ENCODE measurements around the gene AAGAB. TPM values are rescaled to one million over a fixed set of nuclear protein-coding genes. Genes with fewer than 3 reads are reported as not detected.
"Not testable (repeated sequence)": the region's sequence is repeated elsewhere in the genome, so short reads cannot be mapped to it uniquely, and the experiment has no call there.

AAGAB gene
- total RNA-seq (10 to 100 TPM; 42.6 to 47.6 TPM), polyA plus RNA-seq (ENCODE audit: insufficient read length in 2 of 2) (10 to 100 TPM; 40.9 to 43.2 TPM)
- long read RNA-seq, donor 1, transcript AAGAB-201 (10 exons, 2,841 nt), result major isoform, 8 of 10 reads
- long read RNA-seq, donor 1, partial matches to known transcripts, result 0 of 10 reads
- long read RNA-seq, donor 1, other reads (novel, unspliced or antisense), result 0 of 10 reads
- long read RNA-seq, donor 2, result 0 reads
- long read RNA-seq, donor 3, partial matches to known transcripts, result 0 of 2 reads
- long read RNA-seq, donor 3, other reads (novel, unspliced or antisense), result 0 of 2 reads
- long read RNA-seq, donor 4, transcript AAGAB-201 (10 exons, 2,841 nt), result major isoform, 8 of 9 reads
- long read RNA-seq, donor 4, partial matches to known transcripts, result 0 of 9 reads
- long read RNA-seq, donor 4, other reads (novel, unspliced or antisense), result 0 of 9 reads

DNA sequence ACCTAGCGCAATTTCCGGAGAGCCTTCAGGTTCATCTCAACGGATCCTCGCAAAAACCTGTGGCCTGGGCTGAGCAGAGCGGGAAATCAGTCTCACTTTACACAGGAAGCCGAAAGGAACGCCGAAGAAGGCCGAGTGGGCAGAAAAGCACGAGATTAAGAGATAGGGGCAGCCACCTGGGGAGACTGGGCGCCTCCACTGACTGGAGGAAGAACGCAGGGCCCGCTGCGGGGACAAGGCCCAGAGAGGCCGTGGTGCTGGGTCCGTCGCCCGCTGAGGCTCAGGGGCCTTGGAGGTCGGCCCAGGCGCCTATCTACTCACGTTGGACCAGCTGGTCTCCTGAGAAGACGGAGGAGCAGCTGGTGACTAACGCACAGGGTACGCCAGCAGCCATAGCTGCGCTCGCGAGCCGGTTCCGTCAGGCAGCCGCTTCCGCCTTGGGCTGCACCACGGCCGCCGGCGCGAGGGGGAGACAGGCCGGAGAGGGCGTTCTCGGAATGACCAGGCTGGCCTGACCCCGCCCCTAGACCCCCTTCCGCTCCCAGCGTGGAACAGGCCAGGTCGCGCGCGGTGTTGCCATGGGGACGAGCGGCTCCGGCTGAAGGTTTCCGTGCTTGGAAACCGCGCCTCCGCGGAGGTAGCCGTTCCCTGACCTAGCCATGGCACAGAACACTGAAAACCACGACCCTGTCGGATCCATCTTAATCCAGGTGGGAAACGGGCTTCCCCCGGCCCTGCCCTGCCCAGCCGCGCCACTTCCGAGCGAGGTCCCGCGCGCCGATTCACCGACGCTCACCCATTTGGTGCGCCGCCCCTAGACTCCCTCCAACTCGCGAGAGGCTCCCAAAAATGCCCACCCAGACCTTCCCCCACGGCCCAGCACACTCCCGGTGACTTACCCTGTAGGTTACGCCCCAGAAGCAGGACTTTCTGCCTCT lies at the start of gene AAGAB, which contains the start of gene IQCH:
Gene AAGAB (minus strand): TSS at position 424 of the 938 bp plus-strand sequence. CDS start 30 bp downstream, at position 394.
Gene IQCH (plus strand): TSS at position 549 of the 938 bp plus-strand sequence. CDS start 111 bp downstream, at position 660.
- DNase-seq (ENCODE audit: low read depth in 4 of 6, low spot score in 6 of 6), result peak; percentile 88 to 98 (median 92)
- Histone ChIP-seq H3K4me1 (ENCODE audit: control insufficient read depth, insufficient read depth, low read length) (peaks cover 10% of the 10 kb centered on the region), H3K36me3 (ENCODE audit: control insufficient read depth, insufficient read depth, low read length) (no peaks in the 10 kb centered on the region), H3K27ac (ENCODE audit: low read depth, low read length) (peak within 1 kb of the TSS; percentile 73), H3K9me3 (ENCODE audit: control insufficient read depth, insufficient read depth, low read length) (no peaks in the 10 kb centered on the region), H3K4me3 (ENCODE audit: low read depth, low read length) (peak within 1 kb of the TSS; percentile 93), H3K27me3 (ENCODE audit: control insufficient read depth, insufficient read depth, low read length) (no peaks in the 10 kb centered on the region)
- under 1% methylated on average over 75 of the region's 76 CpGs for WGBS (ENCODE audit: insufficient coverage)

GRCh38 chr15:67303490-67304363 lies 49.3 kb upstream of the AAGAB start:
- peaks cover 3% of the 10 kb centered on the region for H3K4me1 ChIP-seq (ENCODE audit: control insufficient read depth, insufficient read depth, low read length)
- H3K27me3 ChIP-seq (ENCODE audit: control insufficient read depth, insufficient read depth, low read length), result no peaks in the 10 kb centered on the region
- DNase-seq (ENCODE audit: low read depth in 4 of 6, low spot score in 6 of 6), result peak in 2 of 6 donors; percentile 30 to 82
- no peak overlapping the region for H3K4me3 ChIP-seq (ENCODE audit: low read depth, low read length)
- no peaks in the 10 kb centered on the region for H3K36me3 ChIP-seq (ENCODE audit: control insufficient read depth, insufficient read depth, low read length)
- no peaks in the 10 kb centered on the region for H3K9me3 ChIP-seq (ENCODE audit: control insufficient read depth, insufficient read depth, low read length)
- WGBS (ENCODE audit: insufficient coverage), result no CpG with 5 or more reads among the region's 4 CpGs
- no peak overlapping the region for H3K27ac ChIP-seq (ENCODE audit: low read depth, low read length)

DNA sequence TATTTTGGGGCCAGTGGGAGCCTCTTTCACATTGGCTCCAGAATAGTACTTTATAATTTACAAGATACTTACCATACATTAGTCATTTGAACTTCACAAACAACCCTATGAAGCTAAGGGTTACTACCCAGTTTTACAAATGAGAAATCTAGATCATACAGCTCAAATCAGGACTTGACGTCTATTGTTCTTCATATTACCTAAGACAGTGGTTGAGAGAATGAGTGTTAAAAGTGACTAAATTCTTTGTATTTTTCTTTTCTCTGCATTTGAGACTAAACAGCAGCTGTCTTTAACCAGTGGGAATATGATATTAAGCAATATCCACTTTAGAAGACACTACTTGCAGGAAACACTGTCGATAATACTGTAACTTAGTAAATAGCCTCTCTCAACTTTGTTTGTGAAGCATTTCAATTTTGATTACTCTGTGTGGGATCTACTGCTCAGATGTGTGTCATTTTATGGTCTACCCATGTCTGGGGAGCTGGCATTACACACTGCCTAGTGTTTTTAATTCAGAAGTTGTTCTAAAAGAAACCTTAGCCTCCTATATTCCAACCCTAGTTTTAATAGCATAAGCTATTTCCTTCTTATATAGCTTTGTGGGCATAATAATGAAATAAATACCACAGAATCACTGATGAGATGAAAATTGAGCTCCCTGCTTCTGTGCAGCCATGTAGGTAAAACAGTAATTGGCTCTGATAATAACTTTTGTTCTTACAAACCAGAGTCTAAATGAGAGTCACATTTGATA lies 46.0 kb upstream of the AAGAB start:
- no peaks in the 10 kb centered on the region for H3K36me3 ChIP-seq (ENCODE audit: control insufficient read depth, insufficient read depth, low read length)
- no peaks in the 10 kb centered on the region for H3K4me1 ChIP-seq (ENCODE audit: control insufficient read depth, insufficient read depth, low read length)

GRCh38 chr15:67296684-67297083 lies 42.2 kb upstream of the AAGAB start:
- H3K9me3 ChIP-seq (ENCODE audit: control insufficient read depth, insufficient read depth, low read length), result no peaks in the 10 kb centered on the region
- no peak overlapping the region for H3K4me3 ChIP-seq (ENCODE audit: low read depth, low read length)
- DNase-seq (ENCODE audit: low read depth in 4 of 6, low spot score in 6 of 6), result no peak
- no peak overlapping the region for H3K27ac ChIP-seq (ENCODE audit: low read depth, low read length)
- H3K36me3 ChIP-seq (ENCODE audit: control insufficient read depth, insufficient read depth, low read length), result no peaks in the 10 kb centered on the region
- no peaks in the 10 kb centered on the region for H3K4me1 ChIP-seq (ENCODE audit: control insufficient read depth, insufficient read depth, low read length)
- no peaks in the 10 kb centered on the region for H3K27me3 ChIP-seq (ENCODE audit: control insufficient read depth, insufficient read depth, low read length)
- no CpG with 5 or more reads among the region's 1 CpG for WGBS (ENCODE audit: insufficient coverage)

More for the DNA sequence above, 46.0 kb upstream of the AAGAB start:
- peak in 1 of 6 donors; percentile 59 for DNase-seq (ENCODE audit: low read depth in 4 of 6, low spot score in 6 of 6)
- H3K4me3 ChIP-seq (ENCODE audit: low read depth, low read length), result no peak overlapping the region
- H3K9me3 ChIP-seq (ENCODE audit: control insufficient read depth, insufficient read depth, low read length), result no peaks in the 10 kb centered on the region
- WGBS (ENCODE audit: insufficient coverage), result no CpG with 5 or more reads among the region's 2 CpGs
- H3K27ac ChIP-seq (ENCODE audit: low read depth, low read length), result no peak overlapping the region
- H3K27me3 ChIP-seq (ENCODE audit: control insufficient read depth, insufficient read depth, low read length), result no peaks in the 10 kb centered on the region

DNA sequence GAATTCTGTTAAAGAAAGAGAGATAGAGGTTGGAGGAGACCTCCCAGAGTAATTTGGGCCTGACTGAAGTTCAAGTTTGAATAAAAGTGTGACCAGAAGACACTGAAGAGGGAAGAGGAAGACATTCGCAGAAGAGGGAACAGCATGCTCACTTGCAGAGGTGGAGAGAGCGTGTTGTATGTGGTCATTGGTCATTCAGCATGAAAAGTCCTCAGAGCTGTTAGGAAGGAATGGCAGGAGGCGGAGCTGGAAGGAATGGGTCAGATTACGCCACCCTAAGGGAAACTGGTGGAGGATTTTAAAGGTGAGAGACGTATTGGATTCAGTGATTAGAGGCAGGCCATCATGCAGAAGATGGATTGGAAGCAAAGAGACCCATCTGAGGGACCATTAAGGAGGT lies 41.7 kb upstream of the AAGAB start:
- no peaks in the 10 kb centered on the region for H3K27me3 ChIP-seq (ENCODE audit: control insufficient read depth, insufficient read depth, low read length)
- H3K4me1 ChIP-seq (ENCODE audit: control insufficient read depth, insufficient read depth, low read length), result no peaks in the 10 kb centered on the region
- H3K27ac ChIP-seq (ENCODE audit: low read depth, low read length), result no peak overlapping the region
- H3K9me3 ChIP-seq (ENCODE audit: control insufficient read depth, insufficient read depth, low read length), result no peaks in the 10 kb centered on the region
- no peak overlapping the region for H3K4me3 ChIP-seq (ENCODE audit: low read depth, low read length)
- 87% methylated on average over 5 of the region's 5 CpGs for WGBS (ENCODE audit: insufficient coverage)
- DNase-seq (ENCODE audit: low read depth in 4 of 6, low spot score in 6 of 6), result no peak
- H3K36me3 ChIP-seq (ENCODE audit: control insufficient read depth, insufficient read depth, low read length), result no peaks in the 10 kb centered on the region

GRCh38 chr15:67290319-67290718 lies 35.9 kb upstream of the AAGAB start:
- no peak for DNase-seq (ENCODE audit: low read depth in 4 of 6, low spot score in 6 of 6)
- Histone ChIP-seq H3K4me1 (ENCODE audit: control insufficient read depth, insufficient read depth, low read length) (no peaks in the 10 kb centered on the region), H3K9me3 (ENCODE audit: control insufficient read depth, insufficient read depth, low read length) (peaks cover 2% of the 10 kb centered on the region), H3K36me3 (ENCODE audit: control insufficient read depth, insufficient read depth, low read length) (no peaks in the 10 kb centered on the region), H3K27me3 (ENCODE audit: control insufficient read depth, insufficient read depth, low read length) (no peaks in the 10 kb centered on the region), H3K27ac (ENCODE audit: low read depth, low read length) (no peak overlapping the region), H3K4me3 (ENCODE audit: low read depth, low read length) (no peak overlapping the region)
- no CpG with 5 or more reads among the region's 1 CpG for WGBS (ENCODE audit: insufficient coverage)

DNA sequence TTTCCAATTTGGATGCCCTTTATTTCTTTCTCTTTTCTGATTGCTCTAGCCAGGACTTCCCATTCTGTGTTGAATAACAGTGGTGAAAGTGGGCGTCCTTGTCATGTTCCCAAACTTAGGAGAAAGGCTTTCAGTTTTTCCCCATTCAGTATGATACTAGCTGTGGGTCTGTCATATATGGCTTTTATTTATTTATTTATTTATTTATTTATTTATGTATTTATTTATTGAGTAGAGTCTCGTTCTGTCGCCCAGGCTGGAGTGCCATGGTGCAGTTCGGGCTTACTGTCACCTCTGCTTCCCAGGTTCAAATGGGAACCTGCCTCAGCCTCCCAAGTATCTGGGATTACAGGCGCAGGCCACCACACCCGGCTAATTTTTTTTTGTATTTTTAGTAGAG lies 31.9 kb upstream of the AAGAB start:
- not testable (repeated sequence) for H3K27ac ChIP-seq (ENCODE audit: low read depth, low read length); H3K4me1 ChIP-seq (ENCODE audit: control insufficient read depth, insufficient read depth, low read length); H3K4me3 ChIP-seq (ENCODE audit: low read depth, low read length); H3K36me3 ChIP-seq (ENCODE audit: control insufficient read depth, insufficient read depth, low read length); DNase-seq (ENCODE audit: low read depth in 4 of 6, low spot score in 6 of 6); H3K9me3 ChIP-seq (ENCODE audit: control insufficient read depth, insufficient read depth, low read length); H3K27me3 ChIP-seq (ENCODE audit: control insufficient read depth, insufficient read depth, low read length)
- no CpG with 5 or more reads among the region's 6 CpGs for WGBS (ENCODE audit: insufficient coverage)

GRCh38 chr15:67285625-67286024 lies 31.2 kb upstream of the AAGAB start:
- DNase-seq (ENCODE audit: low read depth in 4 of 6, low spot score in 6 of 6), result not testable (repeated sequence)

More at GRCh38 chr15:67285625-67286024, 31.2 kb upstream of the AAGAB start:
- not testable (repeated sequence) for H3K4me1 ChIP-seq (ENCODE audit: control insufficient read depth, insufficient read depth, low read length); H3K27ac ChIP-seq (ENCODE audit: low read depth, low read length); H3K27me3 ChIP-seq (ENCODE audit: control insufficient read depth, insufficient read depth, low read length); H3K36me3 ChIP-seq (ENCODE audit: control insufficient read depth, insufficient read depth, low read length); H3K4me3 ChIP-seq (ENCODE audit: low read depth, low read length); H3K9me3 ChIP-seq (ENCODE audit: control insufficient read depth, insufficient read depth, low read length)
